GM19455 (cell line): ENCODE measurements around the gene TRAK1.

Source experiments
- ATAC-seq: cut with Tn5 transposase; IDR thresholded peaks from one replicate; pipeline ENCODE4 v1.9.1; 2021; ENCODE audit not compliant: unreplicated experiment

Gene TRAK1

DNA sequence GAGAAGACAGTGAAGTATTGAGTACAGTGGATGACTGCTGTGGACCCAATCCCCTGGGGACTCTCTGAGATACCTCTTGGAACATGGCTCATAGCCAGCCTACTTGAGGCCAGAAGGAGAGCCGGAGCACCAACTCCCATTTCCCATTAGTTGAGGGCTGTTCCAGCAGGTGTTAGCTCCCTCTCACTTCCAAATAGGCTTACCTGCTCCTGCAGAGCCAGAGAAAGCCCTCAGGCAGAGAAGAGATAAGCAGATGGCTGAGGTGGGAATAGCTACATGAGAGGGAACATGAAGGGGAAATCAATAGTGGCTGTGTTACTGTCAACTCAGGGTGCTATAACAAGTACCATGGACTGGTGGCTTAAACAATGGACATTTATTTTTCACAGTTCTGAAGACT is 179.4 kb downstream of the TRAK1 start:
- ATAC-seq, result no peak

DNA sequence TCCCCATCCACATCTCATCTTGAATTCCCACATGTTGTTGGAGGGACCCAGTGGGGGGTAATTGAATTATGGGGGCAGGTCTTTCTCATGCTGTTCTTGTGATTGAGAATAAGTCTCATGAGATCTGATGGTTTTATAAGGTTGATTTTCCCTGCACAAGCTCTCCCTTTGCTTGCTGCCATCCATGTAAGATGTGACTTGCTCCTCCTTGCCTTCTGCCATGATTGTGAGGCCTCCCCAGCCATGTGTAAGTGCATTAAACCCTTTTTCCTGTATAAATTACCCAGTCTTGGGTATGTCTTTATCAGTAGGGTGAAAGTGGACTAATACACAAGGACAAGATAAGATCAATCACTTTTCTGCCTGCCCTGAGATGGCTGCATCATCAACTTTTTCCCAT is 180.6 kb downstream of the TRAK1 start:
- ATAC-seq, result no peak

DNA sequence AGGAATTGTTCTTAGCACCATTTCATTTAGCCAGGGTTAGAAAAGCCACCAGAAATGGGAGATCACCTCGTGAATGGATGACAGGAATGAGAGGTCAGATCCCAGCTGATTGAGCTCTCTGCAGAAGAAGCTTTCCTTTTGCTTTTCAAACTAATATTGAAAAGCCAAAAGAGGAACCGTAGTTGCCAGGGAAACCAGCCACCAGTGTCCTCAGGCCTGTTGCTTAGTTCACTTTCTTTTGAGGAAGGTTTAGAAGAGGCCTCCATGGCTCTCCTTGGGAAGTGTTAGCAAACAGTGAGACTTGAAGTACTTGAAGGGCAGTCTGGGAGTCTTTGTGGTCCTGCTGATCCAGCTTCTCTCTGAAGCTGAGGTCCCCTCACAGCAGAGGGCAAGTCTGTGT is 182.2 kb downstream of the TRAK1 start:
- ATAC-seq, result no peak

DNA sequence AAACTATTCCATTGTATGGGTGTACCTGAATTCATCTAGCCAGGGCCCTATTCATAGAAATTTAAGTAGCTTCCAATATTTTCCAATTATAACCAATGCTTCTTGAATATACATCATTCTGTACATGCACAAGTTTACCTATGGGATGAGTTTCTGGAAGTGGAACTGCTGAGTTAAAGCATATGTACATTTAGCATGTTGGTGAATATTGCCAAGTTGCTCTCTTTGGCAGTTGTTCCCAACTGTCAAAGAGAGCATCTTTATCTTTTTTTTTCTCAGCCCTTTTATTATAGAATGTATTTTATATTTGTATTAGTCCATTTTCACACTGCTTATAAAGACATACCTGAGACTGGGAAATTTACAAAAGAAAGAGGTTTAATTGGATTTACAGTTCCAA is 183.1 kb downstream of the TRAK1 start:
- ATAC-seq, result no peak

DNA sequence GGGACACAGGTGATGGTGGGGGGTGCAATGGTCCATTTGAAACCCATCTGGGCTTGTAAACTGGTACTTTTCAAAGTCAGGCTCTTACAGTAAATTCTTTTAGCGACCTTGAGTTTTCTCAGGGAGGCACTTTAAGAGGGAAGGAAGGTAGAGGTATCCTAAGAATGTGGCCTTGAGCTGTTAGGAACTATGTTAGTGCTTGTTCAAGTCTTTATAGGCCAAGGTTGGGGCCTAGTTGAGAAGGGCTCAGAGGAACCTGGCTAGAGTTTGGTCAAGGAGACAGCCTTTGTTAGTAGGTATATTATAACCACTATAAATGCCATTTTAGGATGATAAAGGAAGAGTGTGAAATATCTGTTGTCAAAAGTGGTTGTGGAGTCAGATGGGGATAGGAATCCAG is 184.1 kb downstream of the TRAK1 start:
- ATAC-seq, result no peak
